Neural cell (in vitro differentiated cells): Measurements from ENCODE around the gene NCOR1. TPM values are rescaled to one million over a fixed set of nuclear protein-coding genes. Genes with fewer than 3 reads are reported as not detected.

Experiments used
- H2AFZ ChIP-seq: fragments of 200-600, 300-800 bp; sonication (generic), shearing (Covaris generic); 2 replicates; pipeline ENCODE4 v1.6.0; 2014; ENCODE audit warnings: low read depth, mild to moderate bottlenecking, antibody characterized with exemption, low read length, moderate library complexity
- H3F3A ChIP-seq: fragments of 200-600 bp; shearing (Covaris generic); 2 replicates; pipeline ENCODE4 v1.6.1; 2016; ENCODE audit warnings: mild to moderate bottlenecking, moderate library complexity, mixed read lengths, antibody characterized with exemption, low read length; ENCODE audit not compliant: insufficient read depth, poor library complexity, severe bottlenecking
- H3K27ac ChIP-seq: fragments of 200-600, 300-800 bp; sonication (generic), shearing (Covaris generic); 2 replicates; pipeline ENCODE4 v1.5.1; 2014; ENCODE audit warnings: mild to moderate bottlenecking, low read length, moderate library complexity
- H3K27me3 ChIP-seq: fragments of 300-800, 200-600 bp; sonication (generic), shearing (Covaris generic); 2 replicates; pipeline ENCODE4 v1.6.0; 2014; ENCODE audit warnings: mild to moderate bottlenecking, low read depth, low read length, moderate library complexity; ENCODE audit not compliant: insufficient read depth
- H3K36me3 ChIP-seq: fragments of 300-800, 200-600 bp; sonication (generic), shearing (Covaris generic); 2 replicates; pipeline ENCODE4 v1.5.1; 2014; ENCODE audit warnings: mild to moderate bottlenecking, antibody characterized with exemption, low read length, moderate library complexity; ENCODE audit not compliant: insufficient read depth
- H3K4me2 ChIP-seq: fragments of 300-800, 200-600 bp; sonication (generic), shearing (Covaris generic); 2 replicates; pipeline ENCODE4 v1.6.0; 2014; ENCODE audit warnings: mild to moderate bottlenecking, low read length
- H3K4me3 ChIP-seq: fragments of 300-800, 200-600 bp; sonication (generic), shearing (Covaris generic); 2 replicates; pipeline ENCODE4 v1.5.1; 2014; ENCODE audit warnings: mild to moderate bottlenecking, low read length, moderate library complexity
- H3K79me2 ChIP-seq: fragments of 200-600 bp; shearing (Covaris generic); replicated peaks from 2 replicates; pipeline ENCODE4 v1.6.0; 2014; ENCODE audit warnings: mild to moderate bottlenecking, low read length, moderate library complexity; ENCODE audit not compliant: insufficient read depth
- H3K9ac ChIP-seq: fragments of 300-800, 200-600 bp; sonication (generic), shearing (Covaris generic); 2 replicates; pipeline ENCODE4 v1.6.1; 2016; ENCODE audit warnings: mild to moderate bottlenecking, low read length, mixed read lengths
- H3K9me2 ChIP-seq: fragments of 200-600 bp; shearing (Covaris generic); 2 replicates; pipeline ENCODE4 v1.6.1; 2016; ENCODE audit warnings: mild to moderate bottlenecking, low read length, mixed read lengths; ENCODE audit not compliant: insufficient read depth
- H3K9me3 ChIP-seq: fragments of 200-600, 300-800 bp; sonication (generic), shearing (Covaris generic); 2 replicates; pipeline ENCODE4 v1.6.1; 2016; ENCODE audit warnings: mild to moderate bottlenecking, mixed run types, low read length, moderate library complexity, mixed read lengths
- H4K20me1 ChIP-seq: fragments of 200-600 bp; shearing (Covaris generic); 2 replicates; pipeline ENCODE4 v1.6.1; 2016; ENCODE audit warnings: mild to moderate bottlenecking, mixed run types; ENCODE audit not compliant: insufficient read depth
- EP300 ChIP-seq: fragments of 450-650 bp; conservative IDR thresholded peaks from 2 replicates; pipeline ENCODE4 v1.6.1; 2014; ENCODE audit warnings: antibody characterized with exemption, mild to moderate bottlenecking, moderate library complexity; ENCODE audit not compliant: poor library complexity, severe bottlenecking
- EZH2 ChIP-seq: fragments of 200-600, 300-800 bp; shearing (Covaris generic), sonication (generic); IDR thresholded peaks from 2 replicates; pipeline ENCODE4 v1.6.1; 2014; ENCODE audit warnings: antibody characterized with exemption, low read length, borderline replicate concordance, mild to moderate bottlenecking; ENCODE audit not compliant: insufficient read depth, poor library complexity, severe bottlenecking
- MXI1 ChIP-seq: fragments of 450-650 bp; conservative IDR thresholded peaks from 2 replicates; pipeline ENCODE4 v1.6.1; 2014; ENCODE audit warnings: antibody characterized with exemption, mild to moderate bottlenecking; ENCODE audit not compliant: poor library complexity, severe bottlenecking
- POLR2AphosphoS5 ChIP-seq: IDR thresholded peaks from 2 replicates; pipeline ENCODE4 v1.6.1; 2012
- RAD21 ChIP-seq: fragments of 450-650 bp; conservative IDR thresholded peaks from 2 replicates; pipeline ENCODE4 v1.6.1; 2014; ENCODE audit warnings: antibody characterized with exemption, mild to moderate bottlenecking, moderate library complexity
- SMC3 ChIP-seq: fragments of 450-650 bp; conservative IDR thresholded peaks from 2 replicates; pipeline ENCODE4 v1.6.1; 2014; ENCODE audit warnings: antibody characterized with exemption, mild to moderate bottlenecking, moderate library complexity; ENCODE audit not compliant: poor library complexity
- TAF1 ChIP-seq: IDR thresholded peaks from 2 replicates; pipeline ENCODE4 v1.6.1; 2012; ENCODE audit warnings: low read depth
- polyA plus RNA-seq: library from polyadenylated mRNA; depleted of rRNA; stranded (reverse); fragments of >200 nt; gene quantifications from 2 replicates; pipeline ENCODE4 v1.2.3, GENCODE V29; 2014
- TF ChIP-seq, protein P1 (sequence below): fragments of 450-650 bp; IDR thresholded peaks from 2 replicates; pipeline ENCODE4 v1.5.1; 2014; ENCODE audit warnings: antibody characterized with exemption, mild to moderate bottlenecking, moderate library complexity; ENCODE audit not compliant: poor library complexity, severe bottlenecking
- TF ChIP-seq, protein P2 (sequence below): IDR thresholded peaks from 2 replicates; pipeline ENCODE4 v1.6.1; 2012; ENCODE audit warnings: borderline replicate concordance

NCOR1 gene
- polyA plus RNA-seq, 1 donor from 2014 or later, result 26.9 TPM

DNA sequence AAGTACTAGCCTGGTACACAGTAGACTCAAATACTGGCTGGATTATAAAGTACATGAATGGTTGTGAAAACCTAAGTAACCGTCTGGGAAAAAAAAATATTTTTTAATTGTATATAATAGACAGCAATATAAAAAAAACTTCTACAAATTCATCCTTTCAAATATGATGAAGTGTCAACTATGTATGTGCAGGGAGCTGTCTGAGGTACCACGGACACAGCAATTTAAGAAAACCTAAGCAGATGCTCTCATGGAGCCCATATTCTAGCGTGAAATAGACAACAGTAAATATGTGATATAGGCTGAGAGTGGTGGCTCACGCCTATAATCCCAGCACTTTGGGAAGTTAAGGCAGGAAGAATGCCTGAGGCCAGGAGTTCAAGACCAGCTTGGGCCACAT is 111.1 kb downstream of the NCOR1 start:
- no peaks in the 10 kb centered on the region for H3F3A ChIP-seq
- peaks cover 5% of the 10 kb centered on the region for H3K36me3 ChIP-seq

DNA sequence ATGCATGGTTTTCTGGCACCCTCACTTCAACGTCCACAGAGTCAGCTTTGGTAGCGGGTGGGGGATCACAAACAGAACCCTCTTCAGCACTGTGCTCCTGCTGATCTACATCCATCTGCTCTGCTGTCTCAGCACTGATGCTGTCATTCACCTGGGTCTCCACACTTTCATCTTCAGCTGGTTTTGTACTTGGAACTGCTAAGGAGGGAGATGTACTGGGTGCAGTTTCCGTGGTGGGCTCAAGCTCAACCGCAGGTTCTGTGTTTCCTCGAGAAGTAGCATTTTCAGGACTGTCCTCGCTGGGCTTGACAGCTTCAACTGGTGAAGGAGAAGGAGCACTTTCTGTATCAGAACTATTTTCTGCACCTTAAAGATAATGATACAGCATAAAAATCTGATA is 113.9 kb downstream of the NCOR1 start:
- peaks cover 15% of the 10 kb centered on the region for H3K36me3 ChIP-seq
- H3K9me2 ChIP-seq, result no peaks in the 10 kb centered on the region
- H3K27ac ChIP-seq, result no peak overlapping the region
- no peak overlapping the region for H3K9ac ChIP-seq
- no peak overlapping the region for H3K4me3 ChIP-seq
- H3K79me2 ChIP-seq, result no peaks in the 10 kb centered on the region
- no peaks in the 10 kb centered on the region for H3K27me3 ChIP-seq
- no peak for TF ChIP-seq MXI1
- no peak for TF ChIP-seq RAD21
- TF ChIP-seq, protein P1, sequence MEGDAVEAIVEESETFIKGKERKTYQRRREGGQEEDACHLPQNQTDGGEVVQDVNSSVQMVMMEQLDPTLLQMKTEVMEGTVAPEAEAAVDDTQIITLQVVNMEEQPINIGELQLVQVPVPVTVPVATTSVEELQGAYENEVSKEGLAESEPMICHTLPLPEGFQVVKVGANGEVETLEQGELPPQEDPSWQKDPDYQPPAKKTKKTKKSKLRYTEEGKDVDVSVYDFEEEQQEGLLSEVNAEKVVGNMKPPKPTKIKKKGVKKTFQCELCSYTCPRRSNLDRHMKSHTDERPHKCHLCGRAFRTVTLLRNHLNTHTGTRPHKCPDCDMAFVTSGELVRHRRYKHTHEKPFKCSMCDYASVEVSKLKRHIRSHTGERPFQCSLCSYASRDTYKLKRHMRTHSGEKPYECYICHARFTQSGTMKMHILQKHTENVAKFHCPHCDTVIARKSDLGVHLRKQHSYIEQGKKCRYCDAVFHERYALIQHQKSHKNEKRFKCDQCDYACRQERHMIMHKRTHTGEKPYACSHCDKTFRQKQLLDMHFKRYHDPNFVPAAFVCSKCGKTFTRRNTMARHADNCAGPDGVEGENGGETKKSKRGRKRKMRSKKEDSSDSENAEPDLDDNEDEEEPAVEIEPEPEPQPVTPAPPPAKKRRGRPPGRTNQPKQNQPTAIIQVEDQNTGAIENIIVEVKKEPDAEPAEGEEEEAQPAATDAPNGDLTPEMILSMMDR, result no peak
- no peak for TF ChIP-seq TAF1
- no peak overlapping the region for H2AFZ ChIP-seq
- H3F3A ChIP-seq, result no peaks in the 10 kb centered on the region
- no peaks in the 10 kb centered on the region for H4K20me1 ChIP-seq
- H3K9me3 ChIP-seq, result peaks cover 4% of the 10 kb centered on the region
- no peak overlapping the region for H3K4me2 ChIP-seq

More for the DNA sequence above, 111.1 kb downstream of the NCOR1 start:
- TF ChIP-seq EZH2 (no peak), POLR2AphosphoS5 (no peak), MXI1 (no peak), TAF1 (no peak), SMC3 (no peak), EP300 (no peak), RAD21 (no peak)
- TF ChIP-seq, protein P2, sequence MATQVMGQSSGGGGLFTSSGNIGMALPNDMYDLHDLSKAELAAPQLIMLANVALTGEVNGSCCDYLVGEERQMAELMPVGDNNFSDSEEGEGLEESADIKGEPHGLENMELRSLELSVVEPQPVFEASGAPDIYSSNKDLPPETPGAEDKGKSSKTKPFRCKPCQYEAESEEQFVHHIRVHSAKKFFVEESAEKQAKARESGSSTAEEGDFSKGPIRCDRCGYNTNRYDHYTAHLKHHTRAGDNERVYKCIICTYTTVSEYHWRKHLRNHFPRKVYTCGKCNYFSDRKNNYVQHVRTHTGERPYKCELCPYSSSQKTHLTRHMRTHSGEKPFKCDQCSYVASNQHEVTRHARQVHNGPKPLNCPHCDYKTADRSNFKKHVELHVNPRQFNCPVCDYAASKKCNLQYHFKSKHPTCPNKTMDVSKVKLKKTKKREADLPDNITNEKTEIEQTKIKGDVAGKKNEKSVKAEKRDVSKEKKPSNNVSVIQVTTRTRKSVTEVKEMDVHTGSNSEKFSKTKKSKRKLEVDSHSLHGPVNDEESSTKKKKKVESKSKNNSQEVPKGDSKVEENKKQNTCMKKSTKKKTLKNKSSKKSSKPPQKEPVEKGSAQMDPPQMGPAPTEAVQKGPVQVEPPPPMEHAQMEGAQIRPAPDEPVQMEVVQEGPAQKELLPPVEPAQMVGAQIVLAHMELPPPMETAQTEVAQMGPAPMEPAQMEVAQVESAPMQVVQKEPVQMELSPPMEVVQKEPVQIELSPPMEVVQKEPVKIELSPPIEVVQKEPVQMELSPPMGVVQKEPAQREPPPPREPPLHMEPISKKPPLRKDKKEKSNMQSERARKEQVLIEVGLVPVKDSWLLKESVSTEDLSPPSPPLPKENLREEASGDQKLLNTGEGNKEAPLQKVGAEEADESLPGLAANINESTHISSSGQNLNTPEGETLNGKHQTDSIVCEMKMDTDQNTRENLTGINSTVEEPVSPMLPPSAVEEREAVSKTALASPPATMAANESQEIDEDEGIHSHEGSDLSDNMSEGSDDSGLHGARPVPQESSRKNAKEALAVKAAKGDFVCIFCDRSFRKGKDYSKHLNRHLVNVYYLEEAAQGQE, result no peak
- TF ChIP-seq, protein P1, result no peak
- H3K27me3 ChIP-seq, result no peaks in the 10 kb centered on the region
- no peak overlapping the region for H3K4me2 ChIP-seq
- H3K9ac ChIP-seq, result no peak overlapping the region
- H4K20me1 ChIP-seq, result no peaks in the 10 kb centered on the region
- no peaks in the 10 kb centered on the region for H3K9me2 ChIP-seq
- no peak overlapping the region for H2AFZ ChIP-seq
- no peaks in the 10 kb centered on the region for H3K79me2 ChIP-seq
- no peak overlapping the region for H3K27ac ChIP-seq
- H3K9me3 ChIP-seq, result no peaks in the 10 kb centered on the region
- no peak overlapping the region for H3K4me3 ChIP-seq
